Tibial artery (tissue), 4 donors: ENCODE measurements around the gene PEA15.

Experiments
- DNase-seq, 2 donors: peaks; one replicate each; pipeline ENCODE4 v3.0.0-alpha.2; 2019
- H3K27ac ChIP-seq, 2 donors: fragments of 200-600 bp; sonication (generic) in 1 of 2; 1 replicate in 1 of 2; 2 replicates in 1 of 2; pipeline ENCODE4 v1.5.1; 2018 to 2019; ENCODE audit warnings: mild to moderate bottlenecking in 1 of 2
- H3K27me3 ChIP-seq, 2 donors: fragments of 200-600 bp; sonication (generic) in 1 of 2; one replicate each; pipeline versions ENCODE4 v1.5.1 to v1.6.0; 2016 to 2019
- H3K36me3 ChIP-seq, 3 donors: fragments of 200-600 bp; sonication (generic) in 2 of 3; one replicate each; pipeline ENCODE4 v1.5.1; 2016 to 2019; ENCODE audit warnings: mild to moderate bottlenecking in 2 of 3
- H3K4me1 ChIP-seq, 4 donors: fragments of 200-600 bp; sonication (generic) in 2 of 4; 1 replicate in 3 of 4; 2 replicates in 1 of 4; pipeline ENCODE4 v1.5.1; 2016 to 2019
- H3K4me3 ChIP-seq, 2 donors: fragments of 200-600 bp; sonication (generic) in 1 of 2; 1 replicate in 1 of 2; 2 replicates in 1 of 2; pipeline ENCODE4 v1.5.1; 2018 to 2019; ENCODE audit warnings: mild to moderate bottlenecking in 2 of 2
- H3K9me3 ChIP-seq, 3 donors: fragments of 200-600 bp; sonication (generic) in 1 of 3; one replicate each; pipeline ENCODE4 v1.5.1; 2016 to 2019
- CTCF ChIP-seq, 2 experiments: fragments of 200-600 bp in 1 of 2; fragments of 450-650 bp in 1 of 2; IDR thresholded peaks; one replicate each; pipeline ENCODE4 v1.5.1; 2017 to 2019; ENCODE audit warnings: antibody characterized with exemption in 2 of 2, mild to moderate bottlenecking in 1 of 2, moderate library complexity in 1 of 2
- intact Hi-C: fragments of 100-400 bp; cut with DNase I; formaldehyde crosslinking; loops from one replicate; pipeline ENCODE4 v1.15.0; 2023; ENCODE audit warnings: low total_unique reads

PEA15 gene

GRCh38 chr1:160239582-160240299, 34.6 kb downstream of the PEA15 start:
- H3K9me3 ChIP-seq = no peaks in the 10 kb centered on the region
- peaks cover 0 to 13% (median 11%) of the 10 kb centered on the region in 4 donors for H3K4me1 ChIP-seq
- intact Hi-C loops = no loop called here
- H3K27ac ChIP-seq = no peak overlapping the region
- DNase-seq = no peak
- no peak overlapping the region for H3K4me3 ChIP-seq
- no peak for TF ChIP-seq CTCF (IDR thresholded peaks at IDR 0.05)
- peaks cover 55 to 77% (median 58%) of the 10 kb centered on the region in 3 donors for H3K36me3 ChIP-seq
- H3K27me3 ChIP-seq = no peaks in the 10 kb centered on the region

- intact Hi-C loops = no loop called here
- peaks cover 16 to 36% (median 19%) of the 10 kb centered on the region in 3 donors for H3K36me3 ChIP-seq
- H3K27ac ChIP-seq = no peak overlapping the region
Measured at GRCh38 chr1:160243767-160244166, 38.6 kb downstream of the PEA15 start.

GRCh38 chr1:160244209-160244608, 39.0 kb downstream of the PEA15 start:
- intact Hi-C loops = no loop called here
- Histone ChIP-seq H3K27ac (peak overlapping the region in 1 of 2 donors; percentile 25), H3K4me3 (no peak overlapping the region), H3K36me3 (peaks cover 11 to 32% (median 14%) of the 10 kb centered on the region in 3 donors), H3K9me3 (no peaks in the 10 kb centered on the region), H3K27me3 (no peaks in the 10 kb centered on the region), H3K4me1 (peaks cover 0 to 51% (median 22%) of the 10 kb centered on the region in 4 donors)
- no peak for DNase-seq
- TF ChIP-seq CTCF (IDR thresholded peaks at IDR 0.05) = no peak

More at GRCh38 chr1:160243767-160244166, 38.6 kb downstream of the PEA15 start:
- DNase-seq = no peak
- Histone ChIP-seq H3K27me3 (no peaks in the 10 kb centered on the region), H3K9me3 (no peaks in the 10 kb centered on the region), H3K4me3 (no peak overlapping the region), H3K4me1 (peaks cover 0 to 48% (median 22%) of the 10 kb centered on the region in 4 donors)
- no peak for TF ChIP-seq CTCF (IDR thresholded peaks at IDR 0.05)

- Histone ChIP-seq H3K27me3 (no peaks in the 10 kb centered on the region), H3K4me1 (peaks cover 0 to 61% (median 22%) of the 10 kb centered on the region in 4 donors), H3K36me3 (peaks cover 0 to 21% (median 3%) of the 10 kb centered on the region in 3 donors), H3K27ac (peak overlapping the region in 1 of 2 donors; percentile 25), H3K4me3 (no peak overlapping the region), H3K9me3 (no peaks in the 10 kb centered on the region)
- intact Hi-C loops = no loop called here
- no peak for DNase-seq
- TF ChIP-seq CTCF (IDR thresholded peaks at IDR 0.05) = no peak
Measured at GRCh38 chr1:160245434-160245833, 40.2 kb downstream of the PEA15 start.

GRCh38 chr1:160247053-160247452, 41.9 kb downstream of the PEA15 start:
- H3K27me3 ChIP-seq = no peaks in the 10 kb centered on the region
- intact Hi-C loops = no loop called here
- peaks cover 0 to 15% (median 0%) of the 10 kb centered on the region in 3 donors for H3K36me3 ChIP-seq
- H3K4me1 ChIP-seq = peaks cover 0 to 74% (median 25%) of the 10 kb centered on the region in 4 donors
- no peak overlapping the region for H3K27ac ChIP-seq
- no peak overlapping the region for H3K4me3 ChIP-seq
- no peaks in the 10 kb centered on the region for H3K9me3 ChIP-seq
- no peak for DNase-seq
- no peak for TF ChIP-seq CTCF (IDR thresholded peaks at IDR 0.05)
